Measurements from ENCODE around the gene KLK3.

GRCh38 chr19:50833117-50833801 lies 21.5 kb upstream of the KLK3 start, which contains the start of gene KLK15:
- TF ChIP-seq CTCF (IDR thresholded peaks at IDR 0.05) (no peak), POLR2AphosphoS5 (IDR thresholded peaks at IDR 0.05; ENCODE audit: low read depth, low read length) (no peak), SIN3A (IDR thresholded peaks at IDR 0.05; ENCODE audit: borderline replicate concordance, insufficient read depth, low read depth, low read length) (no peak), TCF7L2 (IDR thresholded peaks at IDR 0.05; ENCODE audit: low read depth, low read length) (no peak), REST (IDR thresholded peaks at IDR 0.05; ENCODE audit: insufficient read depth in 1 of 2, low read depth in 2 of 2, low read length in 1 of 2) (no peak)
